Suprapubic skin (tissue), 3 donors: ENCODE results near the gene PTPRZ1.

Source experiments
- CTCF ChIP-seq, 2 donors: fragments of 200-600 bp in 1 of 2; fragments of 450-650 bp in 1 of 2; sonication (generic) in 1 of 2; IDR thresholded peaks; one replicate each; pipeline ENCODE4 v1.5.1; 2016 to 2019; ENCODE audit warnings: antibody characterized with exemption in 2 of 2, mild to moderate bottlenecking in 1 of 2, moderate library complexity in 1 of 2
- POLR2AphosphoS5 ChIP-seq, 3 donors: sonication (generic); formaldehyde crosslinking; IDR thresholded peaks; one replicate each; pipeline ENCODE4 v1.6.1; 2017; ENCODE audit warnings: antibody characterized with exemption in 3 of 3

- TF ChIP-seq POLR2AphosphoS5 (IDR thresholded peaks at IDR 0.05) = no peak
- TF ChIP-seq CTCF (IDR thresholded peaks at IDR 0.05) = no peak
Measured at GRCh38 chr7:121936951-121937623, 64.1 kb downstream of the PTPRZ1 start.
